Subcutaneous abdominal adipose tissue (tissue), 5 donors: ENCODE data around the gene NFE2L3.
"Not testable (repeated sequence)": the region's sequence is repeated elsewhere in the genome, so short reads cannot be mapped to it uniquely, and the experiment has no call there.

Experiments
- H3K27ac ChIP-seq: one replicate; pipeline ENCODE4 v1.7.0; 2013; ENCODE audit warnings: low read depth, mild to moderate bottlenecking, inconsistent platforms, low read length, moderate library complexity
- H3K27me3 ChIP-seq, 5 donors: one replicate each; pipeline ENCODE4 v1.7.0; 2013; ENCODE audit warnings: low read length in 5 of 5, inconsistent platforms in 1 of 5; ENCODE audit not compliant: control insufficient read depth in 5 of 5, insufficient read depth in 4 of 5
- H3K36me3 ChIP-seq, 5 donors: one replicate each; pipeline ENCODE4 v1.7.0; 2013; ENCODE audit warnings: low read length in 5 of 5; ENCODE audit not compliant: control insufficient read depth in 5 of 5, insufficient read depth in 5 of 5
- H3K4me1 ChIP-seq, 5 donors: one replicate each; pipeline ENCODE4 v1.7.0; 2013; ENCODE audit warnings: low read length in 5 of 5, mild to moderate bottlenecking in 3 of 5, moderate library complexity in 1 of 5; ENCODE audit not compliant: control insufficient read depth in 5 of 5, insufficient read depth in 5 of 5
- H3K4me3 ChIP-seq, 5 donors: one replicate each; pipeline ENCODE4 v1.7.0; 2013; ENCODE audit warnings: low read length in 5 of 5, low read depth in 1 of 5
- H3K9ac ChIP-seq, 5 donors: one replicate each; pipeline ENCODE4 v1.7.0; 2013; ENCODE audit warnings: low read length in 5 of 5, mild to moderate bottlenecking in 4 of 5, moderate library complexity in 3 of 5
- H3K9me3 ChIP-seq, 5 donors: one replicate each; pipeline ENCODE4 v1.7.0; 2013; ENCODE audit warnings: low read length in 5 of 5; ENCODE audit not compliant: control insufficient read depth in 5 of 5
- donor health status: healthy.
- donor health status: healthy.
- donor health status: healthy.
- donor health status: healthy.
- donor health status: healthy.

The NFE2L3 gene

DNA sequence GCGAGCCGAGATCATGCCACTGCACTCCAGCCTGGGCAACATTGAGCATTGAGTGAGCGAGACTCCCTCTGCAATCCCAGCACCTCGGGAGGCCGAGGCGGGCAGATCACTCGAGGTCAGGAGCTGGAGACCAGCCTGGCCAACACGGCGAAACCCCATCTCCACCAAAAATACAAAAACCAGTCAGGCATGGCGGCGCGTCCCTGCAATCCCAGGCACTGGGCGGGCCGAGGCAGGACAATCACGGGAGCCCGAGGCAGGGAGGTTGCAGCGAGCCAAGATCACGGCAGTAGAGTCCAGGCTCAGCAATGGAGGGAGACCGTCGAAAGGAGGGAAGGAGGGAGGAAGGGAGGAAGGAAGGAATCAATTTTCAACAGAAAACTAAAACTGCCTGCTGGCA lies 25.3 kb downstream of the NFE2L3 start:
- H3K4me1 ChIP-seq, H3K36me3 ChIP-seq, H3K27me3 ChIP-seq, H3K27ac ChIP-seq, H3K9ac ChIP-seq, H3K9me3 ChIP-seq, H3K4me3 ChIP-seq: not testable (repeated sequence)

DNA sequence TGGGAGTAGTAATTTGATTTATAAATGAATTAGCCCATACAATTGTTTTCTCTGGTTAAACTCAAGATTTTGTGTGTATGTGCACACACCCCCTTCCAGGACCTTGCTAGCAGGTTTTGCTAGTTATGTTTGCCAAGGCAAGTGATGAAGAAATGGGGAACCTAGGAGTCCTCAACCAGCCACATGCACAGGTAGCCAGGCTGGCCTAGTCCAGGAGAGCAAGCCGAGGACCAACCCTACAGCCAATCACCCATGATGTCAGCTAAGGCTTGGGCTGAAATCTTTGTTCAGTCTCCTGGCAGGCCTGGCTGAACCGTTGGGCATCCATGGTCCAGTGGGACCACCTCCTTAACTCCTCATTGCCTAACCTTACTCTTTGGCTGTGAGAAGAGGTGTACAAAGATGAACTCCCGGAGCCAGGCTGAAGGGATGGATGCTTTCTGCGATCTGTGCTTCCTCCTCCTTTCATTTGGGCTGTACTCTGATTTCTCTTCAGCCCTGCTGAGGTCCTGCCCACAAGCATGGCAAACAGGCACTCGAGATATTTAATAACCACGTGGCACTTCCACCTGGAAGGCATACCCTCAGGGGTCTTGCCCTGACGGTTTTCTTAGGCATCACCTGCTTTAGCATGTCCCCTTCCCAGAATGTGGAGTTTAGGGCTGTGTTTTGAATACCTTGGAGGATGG lies 26.4 kb downstream of the NFE2L3 start:
- Histone ChIP-seq H3K36me3 (no peaks in the 10 kb centered on the region), H3K27ac (no peak overlapping the region), H3K9me3 (no peaks in the 10 kb centered on the region)

DNA sequence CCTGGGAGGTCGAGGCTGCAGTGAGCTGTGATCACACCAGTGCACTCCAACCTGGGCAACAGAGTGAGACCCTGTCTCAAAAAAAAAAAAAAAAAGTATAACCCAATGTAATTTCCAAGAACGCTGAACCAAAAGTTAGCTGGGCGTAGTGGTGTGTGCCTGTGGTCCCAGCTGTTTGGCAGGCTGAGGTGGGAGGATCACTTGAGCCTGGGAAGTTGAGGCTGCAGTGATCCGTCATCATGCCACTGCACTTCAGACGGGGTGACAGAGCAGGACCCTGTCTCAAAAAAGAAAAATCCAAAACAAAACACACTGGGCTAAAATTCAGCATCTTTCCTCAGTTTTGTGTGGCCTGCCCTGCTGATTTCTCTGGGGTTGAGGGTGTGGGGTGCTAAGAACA lies 27.4 kb downstream of the NFE2L3 start:
- H3K27ac ChIP-seq = no peak overlapping the region
- H3K4me1 ChIP-seq = peaks cover 0 to 7% (median 4%) of the 10 kb centered on the region in 5 donors
- no peaks in the 10 kb centered on the region for H3K27me3 ChIP-seq
- no peak overlapping the region for H3K4me3 ChIP-seq
- H3K36me3 ChIP-seq = no peaks in the 10 kb centered on the region
- H3K9me3 ChIP-seq = no peaks in the 10 kb centered on the region
- H3K9ac ChIP-seq = no peak overlapping the region

More for the DNA sequence above, 26.4 kb downstream of the NFE2L3 start:
- peaks cover 0 to 7% (median 4%) of the 10 kb centered on the region in 5 donors for H3K4me1 ChIP-seq
- H3K9ac ChIP-seq = no peak overlapping the region
- H3K4me3 ChIP-seq = no peak overlapping the region
- no peaks in the 10 kb centered on the region for H3K27me3 ChIP-seq

DNA sequence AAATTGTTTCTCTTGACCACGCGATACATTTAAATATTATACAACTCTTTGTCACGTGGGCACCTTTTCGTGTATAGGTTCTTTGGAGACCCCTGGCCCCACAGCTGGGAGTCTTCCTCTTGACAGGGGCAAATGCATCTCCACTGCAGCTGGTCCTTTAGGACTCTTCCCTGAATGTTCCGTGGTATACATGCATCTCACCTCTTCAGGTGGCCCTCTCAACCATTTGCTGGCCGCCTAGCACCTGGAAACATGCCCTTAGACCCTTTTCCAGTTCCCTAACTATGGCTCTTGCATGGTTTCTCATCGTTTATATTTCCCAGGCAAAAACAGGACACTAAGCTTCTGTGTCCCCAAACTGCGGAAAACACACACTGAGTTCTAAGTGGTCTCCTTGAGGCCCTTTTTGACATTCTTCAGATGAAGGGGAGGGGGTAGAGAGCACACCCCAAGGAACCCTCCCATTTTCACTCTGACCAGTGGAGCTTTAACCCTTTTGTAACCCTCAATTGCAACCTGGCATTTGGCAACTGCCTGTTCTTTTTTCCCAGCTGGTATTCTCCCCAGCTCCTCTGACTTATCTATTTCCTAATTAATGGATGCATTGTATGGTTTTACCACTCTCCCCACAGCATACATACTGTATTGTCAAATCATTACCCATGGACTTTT lies 28.0 kb downstream of the NFE2L3 start:
- no peaks in the 10 kb centered on the region for H3K9me3 ChIP-seq
- H3K27ac ChIP-seq = no peak overlapping the region
- no peaks in the 10 kb centered on the region for H3K27me3 ChIP-seq
- H3K9ac ChIP-seq = no peak overlapping the region
- H3K4me1 ChIP-seq = peaks cover 0 to 7% (median 4%) of the 10 kb centered on the region in 5 donors
- H3K36me3 ChIP-seq = peaks cover 0 to 2% (median under 1%) of the 10 kb centered on the region in 5 donors
- no peak overlapping the region for H3K4me3 ChIP-seq

DNA sequence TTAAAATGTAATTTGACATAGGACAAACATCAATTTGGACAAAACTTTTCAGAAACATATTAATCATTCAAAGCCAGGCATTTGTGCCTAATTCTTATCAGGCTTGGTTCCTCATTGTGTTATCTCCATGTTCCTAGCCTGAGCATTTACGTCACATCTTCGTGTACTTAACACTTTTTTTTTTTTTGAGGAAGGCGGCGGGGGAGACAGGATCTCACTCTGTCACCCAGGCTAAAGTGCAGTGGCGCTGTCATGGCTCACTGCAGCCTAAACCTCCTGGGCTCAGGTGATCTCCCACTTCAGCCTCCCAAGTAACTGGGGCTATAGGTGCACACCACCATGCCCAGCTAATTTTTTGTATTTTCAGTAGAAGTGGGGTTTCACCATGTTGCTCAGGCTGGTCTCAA lies 28.8 kb downstream of the NFE2L3 start:
- Histone ChIP-seq H3K9me3 (no peaks in the 10 kb centered on the region), H3K27ac (no peak overlapping the region), H3K4me3 (no peak overlapping the region), H3K9ac (no peak overlapping the region), H3K27me3 (no peaks in the 10 kb centered on the region), H3K36me3 (peaks cover 0 to 4% (median 2%) of the 10 kb centered on the region in 5 donors), H3K4me1 (peaks cover 0 to 7% (median 4%) of the 10 kb centered on the region in 5 donors)

DNA sequence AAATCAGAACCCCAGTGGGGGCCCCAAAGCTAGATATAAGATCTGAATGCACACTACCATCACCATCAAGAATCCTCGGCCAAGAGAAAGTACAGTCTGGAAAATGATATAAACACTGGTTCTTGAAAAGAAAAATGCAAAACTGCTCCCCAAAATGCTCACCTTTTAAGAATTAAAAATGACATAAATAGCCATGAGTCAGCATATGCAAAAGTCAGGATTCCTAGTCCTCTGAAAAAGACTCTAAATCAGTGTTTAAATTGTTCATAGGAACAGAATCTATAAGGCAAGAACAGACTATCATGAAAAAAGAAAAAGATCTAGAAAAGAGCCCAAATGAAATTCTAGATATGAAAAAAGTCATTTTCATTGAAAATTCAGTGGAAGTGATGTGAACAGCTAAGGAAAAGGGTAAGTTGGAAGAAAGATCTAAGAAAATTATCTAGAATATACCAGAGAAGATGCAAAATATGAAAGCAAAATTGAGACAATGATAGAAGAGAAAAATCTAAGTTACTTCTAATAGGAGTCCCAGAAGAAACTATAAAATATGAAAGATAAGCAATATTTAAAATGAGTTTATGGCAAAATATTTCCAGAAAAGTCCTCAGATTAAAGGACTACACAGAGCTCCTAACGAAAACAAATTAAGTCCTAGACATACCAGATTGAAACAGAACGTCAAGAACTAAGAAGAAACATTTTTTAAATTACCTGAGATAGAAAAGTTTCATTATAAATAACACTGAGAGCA lies 29.7 kb downstream of the NFE2L3 start:
- Histone ChIP-seq H3K27me3 (no peaks in the 10 kb centered on the region), H3K27ac (no peak overlapping the region), H3K4me1 (peaks cover 0 to 7% (median 4%) of the 10 kb centered on the region in 5 donors), H3K4me3 (no peak overlapping the region), H3K9ac (no peak overlapping the region), H3K9me3 (no peaks in the 10 kb centered on the region), H3K36me3 (peaks cover 0 to 7% (median 2%) of the 10 kb centered on the region in 5 donors)

DNA sequence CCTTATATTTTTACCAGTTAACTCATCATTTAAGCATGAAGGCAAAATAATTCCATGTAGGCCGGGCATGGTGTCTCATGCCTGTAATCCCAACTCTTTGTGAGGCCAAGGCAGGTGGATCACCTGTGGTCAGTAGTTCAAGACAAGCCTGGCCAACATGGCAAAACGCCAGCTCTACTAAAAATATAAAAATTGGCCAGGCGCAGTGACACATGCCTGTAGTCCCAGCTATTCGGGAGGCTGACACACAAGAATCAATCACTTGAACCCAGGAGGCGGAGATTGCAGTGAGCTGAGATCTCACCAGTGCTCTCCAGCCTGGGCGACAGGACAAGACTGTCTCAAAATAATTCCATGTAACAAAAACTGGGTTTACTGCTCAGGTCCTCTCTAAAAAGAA lies 30.3 kb downstream of the NFE2L3 start:
- Histone ChIP-seq H3K27me3 (no peaks in the 10 kb centered on the region), H3K36me3 (peaks cover 0 to 7% (median 2%) of the 10 kb centered on the region in 5 donors), H3K9ac (no peak overlapping the region), H3K4me1 (peaks cover 0 to 7% (median 4%) of the 10 kb centered on the region in 5 donors), H3K27ac (no peak overlapping the region), H3K4me3 (no peak overlapping the region), H3K9me3 (no peaks in the 10 kb centered on the region)

DNA sequence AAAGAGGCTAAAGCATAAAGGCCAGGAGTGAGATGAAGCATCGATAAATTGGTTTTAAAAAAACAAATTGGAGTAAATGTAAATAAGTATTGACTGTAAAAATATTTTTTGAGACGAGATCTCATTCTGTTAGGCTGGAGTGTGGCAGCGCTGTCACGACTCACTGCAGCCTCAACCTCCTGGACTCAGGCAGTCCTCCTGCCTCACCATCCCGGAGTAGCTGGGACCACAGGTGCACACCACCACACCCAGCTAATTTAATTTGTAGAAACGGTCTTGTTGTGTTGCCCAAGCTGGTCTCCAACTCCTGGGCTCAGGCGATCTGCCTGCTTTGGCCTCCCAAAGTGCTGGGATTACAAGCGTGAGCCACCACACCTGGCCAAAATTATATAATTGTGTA lies 30.7 kb downstream of the NFE2L3 start:
- H3K27me3 ChIP-seq = no peaks in the 10 kb centered on the region
- H3K4me3 ChIP-seq = no peak overlapping the region
- peaks cover 0 to 10% (median 4%) of the 10 kb centered on the region in 5 donors for H3K36me3 ChIP-seq
- no peaks in the 10 kb centered on the region for H3K9me3 ChIP-seq
- no peak overlapping the region for H3K27ac ChIP-seq
- H3K9ac ChIP-seq = no peak overlapping the region
- peaks cover 0 to 7% (median 4%) of the 10 kb centered on the region in 5 donors for H3K4me1 ChIP-seq

DNA sequence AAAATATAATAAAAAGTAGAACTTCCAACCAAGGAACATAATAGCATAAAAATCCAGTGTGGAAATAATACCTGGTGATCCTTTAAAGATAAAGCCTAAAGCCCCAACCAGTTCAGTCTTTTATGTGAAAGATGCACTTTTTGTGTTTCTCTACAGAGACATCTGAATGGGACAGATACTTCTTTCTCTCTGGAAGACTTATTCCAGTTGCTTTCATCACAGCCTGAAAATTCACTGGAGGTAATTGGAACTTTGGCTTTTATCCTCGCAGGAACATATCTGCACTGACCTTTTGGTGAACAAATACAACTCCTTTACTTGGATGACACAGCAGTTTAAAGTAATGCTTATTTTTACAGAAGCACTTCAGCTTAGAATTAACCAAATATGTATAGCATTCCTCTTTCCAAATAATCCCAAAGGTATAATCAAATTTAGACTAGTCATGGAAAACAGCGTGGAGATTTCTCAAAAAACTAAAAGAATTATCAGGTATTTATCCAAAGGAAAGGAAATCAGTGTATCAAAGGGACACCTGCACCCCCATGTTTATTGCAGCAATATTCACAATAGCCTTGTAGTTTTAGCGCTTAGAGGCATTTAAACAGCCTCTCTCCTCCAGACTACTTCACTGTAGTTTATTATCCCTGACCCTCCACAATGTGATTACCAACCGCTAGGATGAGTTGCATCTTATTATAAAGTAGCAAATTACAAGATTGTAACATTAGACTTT lies 31.7 kb downstream of the NFE2L3 start:
- Histone ChIP-seq H3K4me3 (no peak overlapping the region), H3K27me3 (no peaks in the 10 kb centered on the region), H3K9ac (no peak overlapping the region), H3K27ac (no peak overlapping the region), H3K9me3 (no peaks in the 10 kb centered on the region), H3K4me1 (peaks cover 0 to 7% (median 4%) of the 10 kb centered on the region in 5 donors), H3K36me3 (peaks cover 6 to 20% (median 14%) of the 10 kb centered on the region in 5 donors)
